RWPE1 (cell line): ENCODE data around the gene SCAND1.

Experiments
- CTCF ChIA-PET: fragments of 350-600 bp; sonication (Branson Sonifier 250); formaldehyde crosslinking; extraction: SDS; loops from one replicate; lab custom pipeline; 2021; lab: Yijun Ruan, JAX
- POLR2A ChIA-PET: fragments of 400-600 bp; formaldehyde crosslinking; extraction: SDS; loops from one replicate; lab custom pipeline; 2020; ENCODE audit warnings: antibody characterized with exemption; ENCODE audit not compliant: low non-redundant PET; lab: Yijun Ruan, JAX
- DNase-seq: peaks from one replicate; pipeline ENCODE4 v3.0.0; 2012; ENCODE audit warnings: low spot score
- H3K27ac ChIP-seq: fragments of 450-650 bp; 2 replicates; pipeline ENCODE4 v1.5.1; 2017
- CTCF ChIP-seq: fragments of 450-650 bp; conservative IDR thresholded peaks from 2 replicates; pipeline ENCODE4 v1.5.1; 2017; ENCODE audit warnings: low read depth, mild to moderate bottlenecking

Gene SCAND1

GRCh38 chr20:35918021-35918420 is 36.3 kb downstream of the SCAND1 start:
- no peak overlapping the region for H3K27ac ChIP-seq
- no peak for TF ChIP-seq CTCF
- ChIA-PET CTCF (interaction anchor here (0.6 to 0.7 kb wide), 2 partner anchors 34 to 90 kb away, joined by 3 to 5 read pairs; no protein-coding TSS in a partner anchor), POLR2A (no interaction called here)
- no peak for DNase-seq

GRCh38 chr20:35917077-35917476 is 37.2 kb downstream of the SCAND1 start:
- ChIA-PET CTCF (no interaction called here), POLR2A (interaction anchor here (0.6 kb wide), 1 partner anchor 174 kb away, joined by 4 read pairs; no protein-coding TSS in a partner anchor)
- H3K27ac ChIP-seq: no peak overlapping the region
- no peak for DNase-seq
- no peak for TF ChIP-seq CTCF

GRCh38 chr20:35912881-35913280 is 41.4 kb downstream of the SCAND1 start:
- no peak for DNase-seq
- ChIA-PET CTCF (interaction anchor here (0.7 kb wide), 1 partner anchor 212 kb away, joined by 3 read pairs; no protein-coding TSS in a partner anchor), POLR2A (no interaction called here)
- no peak for TF ChIP-seq CTCF
- H3K27ac ChIP-seq: 0 out of 2 replicates have a peak overlapping the region, but pooled peaks have one; percentile 1

- ChIA-PET CTCF (no interaction called here), POLR2A (no interaction called here)
- no peak for DNase-seq
- H3K27ac ChIP-seq: no peak overlapping the region
- no peak for TF ChIP-seq CTCF
Observed at GRCh38 chr20:35910254-35910653, 44.0 kb downstream of the SCAND1 start.

- CTCF ChIA-PET: no interaction called here
- POLR2A ChIA-PET: no interaction called here
- no peak for DNase-seq
- TF ChIP-seq CTCF: no peak
- no peak overlapping the region for H3K27ac ChIP-seq
Observed at GRCh38 chr20:35909796-35910195, 44.5 kb downstream of the SCAND1 start.

- H3K27ac ChIP-seq: no peak overlapping the region
- CTCF ChIA-PET: no interaction called here
- no peak for DNase-seq
- POLR2A ChIA-PET: no interaction called here
- no peak for TF ChIP-seq CTCF
Observed at GRCh38 chr20:35909176-35909575, 45.1 kb downstream of the SCAND1 start.
